HG03565 (cell line): ENCODE results near the gene CLCN6.
"Not testable (repeated sequence)": the region's sequence is repeated elsewhere in the genome, so short reads cannot be mapped to it uniquely, and the experiment has no call there.

Experiments used
- ATAC-seq: cut with Tn5 transposase; IDR thresholded peaks from one replicate; pipeline ENCODE4 v1.9.1; 2021; ENCODE audit warnings: mild to moderate bottlenecking, moderate library complexity; ENCODE audit not compliant: unreplicated experiment

CLCN6 gene

GRCh38 chr1:11793819-11794218, 12.2 kb upstream of the CLCN6 start:
- no peak for ATAC-seq

GRCh38 chr1:11794446-11795237, 11.3 kb upstream of the CLCN6 start:
- no peak for ATAC-seq

- no peak for ATAC-seq
Measured at GRCh38 chr1:11795238-11795890, 10.6 kb upstream of the CLCN6 start.

- ATAC-seq: no peak
Measured at GRCh38 chr1:11796036-11796828, 9.8 kb upstream of the CLCN6 start.

GRCh38 chr1:11797525-11798216, 8.3 kb upstream of the CLCN6 start:
- ATAC-seq: no peak

GRCh38 chr1:11799099-11799498, 6.9 kb upstream of the CLCN6 start:
- no peak for ATAC-seq

GRCh38 chr1:11799896-11800295, 6.1 kb upstream of the CLCN6 start:
- ATAC-seq: no peak

- no peak for ATAC-seq
Measured at GRCh38 chr1:11800391-11800755, 5.6 kb upstream of the CLCN6 start.

- ATAC-seq: no peak
Measured at GRCh38 chr1:11800756-11801433, 5.1 kb upstream of the CLCN6 start.

- no peak for ATAC-seq
Measured at GRCh38 chr1:11802616-11802972, 3.4 kb upstream of the CLCN6 start.

- ATAC-seq: no peak
Measured at GRCh38 chr1:11802973-11803885, 2.8 kb upstream of the CLCN6 start.

GRCh38 chr1:11803924-11804665, 1.9 kb upstream of the CLCN6 start:
- ATAC-seq: not testable (repeated sequence)

GRCh38 chr1:11804666-11805421, 1.1 kb upstream of the CLCN6 start:
- no peak for ATAC-seq

GRCh38 chr1:11806307-11806936, 431 bp downstream of the CLCN6 start:
- ATAC-seq: peak; percentile 16

GRCh38 chr1:11807133-11807532, 1.1 kb downstream of the CLCN6 start:
- no peak for ATAC-seq

- no peak for ATAC-seq
Measured at GRCh38 chr1:11813021-11813420, 7.0 kb downstream of the CLCN6 start.

GRCh38 chr1:11817192-11817591, 11.2 kb downstream of the CLCN6 start:
- no peak for ATAC-seq

GRCh38 chr1:11822091-11822490, 16.1 kb downstream of the CLCN6 start:
- ATAC-seq: no peak
